ENCODE measurements around the gene ARHGAP22.

The ARHGAP22 gene

GRCh38 chr10:48506147-48506917 is 98.5 kb downstream of the ARHGAP22 start:
- Mint-ChIP-seq H3K4me1 (no peaks in the 10 kb centered on the region), H3K9me3 (no peaks in the 10 kb centered on the region), H3K4me3 (no peak overlapping the region), H3K36me3 (ENCODE audit: low read depth) (no peaks in the 10 kb centered on the region), H3K27me3 (no peaks in the 10 kb centered on the region), H3K27ac (no peak overlapping the region)
- no peak for DNase-seq
- ATAC-seq: peak; percentile 65

- ATAC-seq (no peak), DNase-seq (no peak)
- H3K36me3 Mint-ChIP-seq (ENCODE audit: low read depth): no peaks in the 10 kb centered on the region
- H3K4me3 Mint-ChIP-seq: no peak overlapping the region
- H3K27ac Mint-ChIP-seq: no peak overlapping the region
- H3K27me3 Mint-ChIP-seq: no peaks in the 10 kb centered on the region
- peaks cover 2% of the 10 kb centered on the region for H3K4me1 Mint-ChIP-seq
- H3K9me3 Mint-ChIP-seq: no peaks in the 10 kb centered on the region
These were observed 99.3 kb downstream of the ARHGAP22 start for GRCh38 chr10:48505394-48506112.

GRCh38 chr10:48504141-48504885 is 100.6 kb downstream of the ARHGAP22 start:
- no peak overlapping the region for H3K27ac Mint-ChIP-seq
- ATAC-seq: no peak

GRCh38 chr10:48503293-48503911 is 101.5 kb downstream of the ARHGAP22 start:
- Mint-ChIP-seq H3K4me3 (no peak overlapping the region), H3K27me3 (no peaks in the 10 kb centered on the region), H3K36me3 (ENCODE audit: low read depth) (no peaks in the 10 kb centered on the region), H3K27ac (no peak overlapping the region), H3K9me3 (no peaks in the 10 kb centered on the region), H3K4me1 (peaks cover 2% of the 10 kb centered on the region)
- DNase-seq (no peak), ATAC-seq (no peak)

More at GRCh38 chr10:48504141-48504885, 100.6 kb downstream of the ARHGAP22 start:
- Mint-ChIP-seq H3K36me3 (ENCODE audit: low read depth) (no peaks in the 10 kb centered on the region), H3K9me3 (no peaks in the 10 kb centered on the region), H3K4me1 (peaks cover 2% of the 10 kb centered on the region), H3K27me3 (no peaks in the 10 kb centered on the region), H3K4me3 (no peak overlapping the region)
- no peak for DNase-seq

GRCh38 chr10:48502791-48503190 is 102.1 kb downstream of the ARHGAP22 start:
- Mint-ChIP-seq H3K36me3 (ENCODE audit: low read depth) (no peaks in the 10 kb centered on the region), H3K27me3 (no peaks in the 10 kb centered on the region), H3K4me3 (no peak overlapping the region), H3K4me1 (peaks cover 2% of the 10 kb centered on the region), H3K27ac (no peak overlapping the region), H3K9me3 (no peaks in the 10 kb centered on the region)
- DNase-seq (no peak), ATAC-seq (no peak)

- Mint-ChIP-seq H3K4me1 (peaks cover 2% of the 10 kb centered on the region), H3K27me3 (no peaks in the 10 kb centered on the region), H3K27ac (no peak overlapping the region), H3K4me3 (no peak overlapping the region), H3K36me3 (ENCODE audit: low read depth) (no peaks in the 10 kb centered on the region), H3K9me3 (no peaks in the 10 kb centered on the region)
- ATAC-seq (no peak), DNase-seq (no peak)
These were observed 102.8 kb downstream of the ARHGAP22 start for GRCh38 chr10:48501787-48502771.

GRCh38 chr10:48501226-48501625 is 103.6 kb downstream of the ARHGAP22 start:
- H3K4me3 Mint-ChIP-seq: no peak overlapping the region
- ATAC-seq (no peak), DNase-seq (no peak)
- H3K27ac Mint-ChIP-seq: no peak overlapping the region
- no peaks in the 10 kb centered on the region for H3K9me3 Mint-ChIP-seq
- peaks cover 2% of the 10 kb centered on the region for H3K4me1 Mint-ChIP-seq
- H3K36me3 Mint-ChIP-seq (ENCODE audit: low read depth): no peaks in the 10 kb centered on the region
- peaks cover under 1% of the 10 kb centered on the region for H3K27me3 Mint-ChIP-seq

- Mint-ChIP-seq H3K27ac (no peak overlapping the region), H3K4me3 (no peak overlapping the region)
- ATAC-seq: no peak
These were observed 104.1 kb downstream of the ARHGAP22 start for GRCh38 chr10:48500771-48501170.

GRCh38 chr10:48498940-48499510 is 105.8 kb downstream of the ARHGAP22 start:
- no peaks in the 10 kb centered on the region for H3K9me3 Mint-ChIP-seq
- no peak for ATAC-seq
- no peak for DNase-seq
- peaks cover 11% of the 10 kb centered on the region for H3K4me1 Mint-ChIP-seq
- no peak overlapping the region for H3K4me3 Mint-ChIP-seq
- H3K27me3 Mint-ChIP-seq: peaks cover 6% of the 10 kb centered on the region
- no peaks in the 10 kb centered on the region for H3K36me3 Mint-ChIP-seq (ENCODE audit: low read depth)
- no peak overlapping the region for H3K27ac Mint-ChIP-seq

More at GRCh38 chr10:48500771-48501170, 104.1 kb downstream of the ARHGAP22 start:
- Mint-ChIP-seq H3K36me3 (ENCODE audit: low read depth) (no peaks in the 10 kb centered on the region), H3K4me1 (peaks cover 2% of the 10 kb centered on the region), H3K9me3 (no peaks in the 10 kb centered on the region), H3K27me3 (peaks cover 2% of the 10 kb centered on the region)
- no peak for DNase-seq

- no peaks in the 10 kb centered on the region for H3K36me3 Mint-ChIP-seq (ENCODE audit: low read depth)
- H3K9me3 Mint-ChIP-seq: no peaks in the 10 kb centered on the region
- H3K27ac Mint-ChIP-seq: no peak overlapping the region
- H3K27me3 Mint-ChIP-seq: peaks cover 11% of the 10 kb centered on the region
- H3K4me3 Mint-ChIP-seq: no peak overlapping the region
- peaks cover 11% of the 10 kb centered on the region for H3K4me1 Mint-ChIP-seq
- DNase-seq (no peak), ATAC-seq (no peak)
These were observed 106.8 kb downstream of the ARHGAP22 start for GRCh38 chr10:48497780-48498770.

- ATAC-seq (no peak), DNase-seq (no peak)
- H3K27ac Mint-ChIP-seq: no peak overlapping the region
- peaks cover 11% of the 10 kb centered on the region for H3K27me3 Mint-ChIP-seq
- no peaks in the 10 kb centered on the region for H3K36me3 Mint-ChIP-seq (ENCODE audit: low read depth)
- H3K9me3 Mint-ChIP-seq: no peaks in the 10 kb centered on the region
- H3K4me1 Mint-ChIP-seq: peaks cover 11% of the 10 kb centered on the region
- H3K4me3 Mint-ChIP-seq: no peak overlapping the region
These were observed 107.8 kb downstream of the ARHGAP22 start for GRCh38 chr10:48496831-48497779.

Measured in activated naive CD8-positive, alpha-beta T cell treated with anti-CD3 and anti-CD28 coated beads, Interleukin-2, amount 50 U/mL, for 24 hours (primary cell).